Measurements from ENCODE around the gene SLIT3. TPM values are rescaled to one million over a fixed set of nuclear protein-coding genes. Genes with fewer than 3 reads are reported as not detected.
A peak's percentile ranks its signal among the peaks of the same experiment; 100 is the strongest.

SLIT3 gene

DNA sequence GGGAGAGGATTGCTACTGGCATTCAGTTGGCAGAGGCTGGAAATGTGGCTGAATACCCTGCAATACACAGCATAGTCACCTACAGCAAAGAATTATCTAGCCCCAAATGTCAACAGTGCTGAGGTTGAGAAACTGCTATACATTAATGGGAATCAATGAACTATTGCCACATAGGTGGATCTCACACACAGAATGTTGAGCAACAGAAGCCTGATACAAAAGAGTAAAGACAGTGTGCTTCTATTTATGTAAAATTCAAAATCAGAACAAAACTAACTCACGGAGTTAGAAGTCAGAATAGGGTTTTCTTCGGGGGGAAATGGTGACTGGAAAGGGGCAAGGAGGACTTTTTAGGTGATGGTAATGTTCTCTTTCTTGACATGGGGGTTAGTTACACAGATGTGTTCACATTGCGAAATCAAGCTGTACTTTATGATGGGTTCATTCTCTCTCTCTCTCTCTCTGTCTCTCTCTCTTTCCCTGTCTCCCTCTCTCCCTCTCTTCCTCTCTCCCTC lies 676.0 kb downstream of the SLIT3 start:
- H3K9ac ChIP-seq (ENCODE audit: low read depth, low read length): no peak overlapping the region
- H3K4me3 ChIP-seq (ENCODE audit: low read length): no peak overlapping the region
- no peak overlapping the region for H3K4me2 ChIP-seq (ENCODE audit: low read length)
- H3K27me3 ChIP-seq (ENCODE audit: control insufficient read depth, insufficient read depth, low read length): peaks cover 6% of the 10 kb centered on the region
- no peaks in the 10 kb centered on the region for H3K36me3 ChIP-seq (ENCODE audit: insufficient read depth, low read length)
- H3K4me1 ChIP-seq (ENCODE audit: control insufficient read depth, insufficient read depth, low read length): no peaks in the 10 kb centered on the region
- H3K9me3 ChIP-seq (replicated peaks; ENCODE audit: low read length): no peaks in the 10 kb centered on the region

DNA sequence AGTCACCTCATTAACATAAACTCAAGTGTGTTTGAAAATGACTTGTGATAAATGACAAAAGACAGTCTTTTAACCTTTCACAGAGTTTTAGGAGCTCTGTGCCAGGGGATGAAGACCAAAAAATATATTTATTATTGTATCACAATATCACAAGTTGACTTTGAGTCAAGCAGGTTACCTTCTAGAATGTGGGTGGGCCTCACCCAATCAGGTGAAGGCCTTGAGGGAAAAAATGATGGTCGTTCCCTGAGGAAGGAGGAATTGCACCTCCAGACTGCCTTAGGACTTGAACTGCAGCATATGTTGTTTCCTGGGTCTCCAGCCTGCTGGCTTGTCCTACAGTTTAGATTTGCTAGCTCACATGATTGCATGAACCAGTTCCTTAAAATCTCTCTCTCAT lies 680.1 kb downstream of the SLIT3 start:
- no peaks in the 10 kb centered on the region for H3K4me1 ChIP-seq (ENCODE audit: control insufficient read depth, insufficient read depth, low read length)
- peaks cover 3% of the 10 kb centered on the region for H3K27me3 ChIP-seq (ENCODE audit: control insufficient read depth, insufficient read depth, low read length)
- no peak overlapping the region for H3K4me3 ChIP-seq (ENCODE audit: low read length)
- H3K4me2 ChIP-seq (ENCODE audit: low read length): no peak overlapping the region
- no peaks in the 10 kb centered on the region for H3K36me3 ChIP-seq (ENCODE audit: insufficient read depth, low read length)
- H3K9ac ChIP-seq (ENCODE audit: low read depth, low read length): no peak overlapping the region
- no peaks in the 10 kb centered on the region for H3K9me3 ChIP-seq (replicated peaks; ENCODE audit: low read length)

DNA sequence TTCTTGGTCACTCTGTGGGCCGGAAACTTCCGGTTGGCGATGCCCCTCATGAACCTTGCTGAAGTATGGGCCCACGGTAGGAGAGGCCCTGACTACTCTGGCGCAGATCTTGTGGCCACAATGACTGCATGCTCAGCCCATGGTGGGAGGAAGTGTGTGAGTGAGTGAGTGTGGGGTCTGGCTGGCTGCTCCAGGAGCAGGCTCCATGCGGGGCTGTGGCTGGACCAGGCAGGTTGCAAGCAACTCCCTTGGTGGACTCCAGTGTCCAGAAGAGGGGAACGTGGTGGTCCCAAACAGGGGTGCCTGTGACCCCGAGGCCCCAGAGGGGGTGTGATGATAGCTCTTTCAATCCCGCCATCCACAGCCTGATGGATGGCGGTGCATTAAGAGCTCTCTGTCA lies 686.3 kb downstream of the SLIT3 start:
- H3K4me3 ChIP-seq (ENCODE audit: low read length): no peak overlapping the region
- H3K4me1 ChIP-seq (ENCODE audit: control insufficient read depth, insufficient read depth, low read length): no peaks in the 10 kb centered on the region
- H3K9ac ChIP-seq (ENCODE audit: low read depth, low read length): no peak overlapping the region
- H3K9me3 ChIP-seq (replicated peaks; ENCODE audit: low read length): no peaks in the 10 kb centered on the region
- H3K36me3 ChIP-seq (ENCODE audit: insufficient read depth, low read length): no peaks in the 10 kb centered on the region
- H3K27me3 ChIP-seq (ENCODE audit: control insufficient read depth, insufficient read depth, low read length): peaks cover 4% of the 10 kb centered on the region
- H3K4me2 ChIP-seq (ENCODE audit: low read length): no peak overlapping the region

- Histone ChIP-seq H3K27me3 (ENCODE audit: control insufficient read depth, insufficient read depth, low read length) (peaks cover 4% of the 10 kb centered on the region), H3K4me2 (ENCODE audit: low read length) (no peak overlapping the region), H3K4me3 (ENCODE audit: low read length) (no peak overlapping the region), H3K9ac (ENCODE audit: low read depth, low read length) (no peak overlapping the region), H3K36me3 (ENCODE audit: insufficient read depth, low read length) (no peaks in the 10 kb centered on the region), H3K4me1 (ENCODE audit: control insufficient read depth, insufficient read depth, low read length) (no peaks in the 10 kb centered on the region), H3K9me3 (replicated peaks; ENCODE audit: low read length) (no peaks in the 10 kb centered on the region)
These were observed 686.9 kb downstream of the SLIT3 start for GRCh38 chr5:168613996-168614395.

DNA sequence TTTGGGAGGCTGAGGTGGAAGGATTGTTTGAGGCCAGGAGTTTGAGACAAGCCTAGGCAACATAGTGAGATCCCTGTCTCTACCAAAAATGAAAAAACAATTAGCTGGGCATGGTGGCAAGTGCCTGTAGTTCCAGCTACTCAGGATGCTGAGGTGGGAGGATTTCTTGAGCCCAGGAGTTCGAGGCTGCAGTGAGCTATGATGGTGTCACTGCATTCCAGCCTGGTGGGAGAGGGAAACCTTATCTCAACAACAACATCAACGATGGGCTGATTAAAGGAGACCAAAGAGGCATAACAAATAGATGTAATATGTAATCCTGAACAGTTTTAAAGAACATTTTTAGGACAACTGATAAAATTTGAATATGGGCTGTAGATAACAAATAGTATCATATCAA lies 687.5 kb downstream of the SLIT3 start:
- H3K36me3 ChIP-seq (ENCODE audit: insufficient read depth, low read length): no peaks in the 10 kb centered on the region
- H3K9me3 ChIP-seq (replicated peaks; ENCODE audit: low read length): no peaks in the 10 kb centered on the region
- H3K4me2 ChIP-seq (ENCODE audit: low read length): no peak overlapping the region
- H3K4me1 ChIP-seq (ENCODE audit: control insufficient read depth, insufficient read depth, low read length): no peaks in the 10 kb centered on the region
- H3K9ac ChIP-seq (ENCODE audit: low read depth, low read length): no peak overlapping the region
- H3K27me3 ChIP-seq (ENCODE audit: control insufficient read depth, insufficient read depth, low read length): peaks cover 4% of the 10 kb centered on the region
- H3K4me3 ChIP-seq (ENCODE audit: low read length): no peak overlapping the region

DNA sequence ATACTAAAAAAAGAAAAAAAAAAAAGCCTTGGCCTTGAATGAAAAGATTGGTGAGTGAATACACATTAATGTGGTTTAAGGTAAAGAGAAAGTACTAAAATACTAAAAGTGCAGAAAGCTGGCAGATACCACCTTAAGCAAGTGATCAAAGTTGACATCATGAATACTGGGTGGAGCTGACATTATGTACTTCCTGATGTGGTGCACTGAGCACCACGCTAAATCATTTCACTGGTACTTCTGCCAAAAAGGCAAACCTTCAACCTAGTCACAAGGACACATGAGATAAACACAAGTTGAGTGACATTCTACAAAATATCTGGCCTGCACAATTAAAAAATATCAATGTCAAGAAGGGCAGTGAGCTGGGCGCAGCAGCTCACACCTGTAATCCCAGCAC lies 687.9 kb downstream of the SLIT3 start:
- H3K4me1 ChIP-seq (ENCODE audit: control insufficient read depth, insufficient read depth, low read length): no peaks in the 10 kb centered on the region
- H3K9ac ChIP-seq (ENCODE audit: low read depth, low read length): no peak overlapping the region
- H3K27me3 ChIP-seq (ENCODE audit: control insufficient read depth, insufficient read depth, low read length): peaks cover 4% of the 10 kb centered on the region
- H3K36me3 ChIP-seq (ENCODE audit: insufficient read depth, low read length): no peaks in the 10 kb centered on the region
- no peaks in the 10 kb centered on the region for H3K9me3 ChIP-seq (replicated peaks; ENCODE audit: low read length)
- no peak overlapping the region for H3K4me3 ChIP-seq (ENCODE audit: low read length)
- H3K4me2 ChIP-seq (ENCODE audit: low read length): no peak overlapping the region

GRCh38 chr5:168612123-168612522 lies 688.8 kb downstream of the SLIT3 start:
- Histone ChIP-seq H3K4me1 (ENCODE audit: control insufficient read depth, insufficient read depth, low read length) (no peaks in the 10 kb centered on the region), H3K36me3 (ENCODE audit: insufficient read depth, low read length) (no peaks in the 10 kb centered on the region), H3K4me3 (ENCODE audit: low read length) (no peak overlapping the region), H3K9ac (ENCODE audit: low read depth, low read length) (no peak overlapping the region), H3K4me2 (ENCODE audit: low read length) (no peak overlapping the region), H3K27me3 (ENCODE audit: control insufficient read depth, insufficient read depth, low read length) (peaks cover 4% of the 10 kb centered on the region), H3K9me3 (replicated peaks; ENCODE audit: low read length) (no peaks in the 10 kb centered on the region)

Small RNAs within 50 kb of the gene (small RNA-seq; reads per million reads assigned to genes)
- not detected for gene MIR218-2
- 1.1 reads per million, percentile 38 among the genes with 10 or more reads in this experiment for gene MIR585
- not detected for gene RF00019

Data from skeletal muscle satellite cell (primary cell).